Duodenal mucosa (tissue), 2 donors: Measurements from ENCODE around the gene PRKCA.

Source experiments
- H3K27ac ChIP-seq: one replicate; pipeline ENCODE4 v1.7.0; 2013; ENCODE audit warnings: low read depth, low read length
- H3K27me3 ChIP-seq, 2 donors: one replicate each; pipeline ENCODE4 v1.7.0; 2013; ENCODE audit warnings: low read length in 2 of 2, control low read depth in 1 of 2; ENCODE audit not compliant: insufficient read depth in 2 of 2, control insufficient read depth in 1 of 2
- H3K36me3 ChIP-seq, 2 donors: one replicate each; pipeline ENCODE4 v1.7.0; 2013; ENCODE audit warnings: low read length in 2 of 2, control low read depth in 1 of 2; ENCODE audit not compliant: insufficient read depth in 2 of 2, control insufficient read depth in 1 of 2
- H3K4me1 ChIP-seq, 2 donors: one replicate each; pipeline ENCODE4 v1.7.0; 2013; ENCODE audit warnings: low read length in 2 of 2, control low read depth in 1 of 2; ENCODE audit not compliant: insufficient read depth in 2 of 2, control insufficient read depth in 1 of 2
- H3K4me3 ChIP-seq, 2 donors: one replicate each; pipeline ENCODE4 v1.7.0; 2013; ENCODE audit warnings: low read length in 2 of 2, low read depth in 1 of 2
- H3K9ac ChIP-seq, 2 donors: one replicate each; pipeline ENCODE4 v1.7.0; 2013; ENCODE audit warnings: low read length in 2 of 2, low read depth in 1 of 2
- H3K9me3 ChIP-seq, 2 donors: one replicate each; pipeline ENCODE4 v1.7.0; 2013; ENCODE audit warnings: low read length in 2 of 2, control low read depth in 1 of 2; ENCODE audit not compliant: control insufficient read depth in 1 of 2

Gene PRKCA

DNA sequence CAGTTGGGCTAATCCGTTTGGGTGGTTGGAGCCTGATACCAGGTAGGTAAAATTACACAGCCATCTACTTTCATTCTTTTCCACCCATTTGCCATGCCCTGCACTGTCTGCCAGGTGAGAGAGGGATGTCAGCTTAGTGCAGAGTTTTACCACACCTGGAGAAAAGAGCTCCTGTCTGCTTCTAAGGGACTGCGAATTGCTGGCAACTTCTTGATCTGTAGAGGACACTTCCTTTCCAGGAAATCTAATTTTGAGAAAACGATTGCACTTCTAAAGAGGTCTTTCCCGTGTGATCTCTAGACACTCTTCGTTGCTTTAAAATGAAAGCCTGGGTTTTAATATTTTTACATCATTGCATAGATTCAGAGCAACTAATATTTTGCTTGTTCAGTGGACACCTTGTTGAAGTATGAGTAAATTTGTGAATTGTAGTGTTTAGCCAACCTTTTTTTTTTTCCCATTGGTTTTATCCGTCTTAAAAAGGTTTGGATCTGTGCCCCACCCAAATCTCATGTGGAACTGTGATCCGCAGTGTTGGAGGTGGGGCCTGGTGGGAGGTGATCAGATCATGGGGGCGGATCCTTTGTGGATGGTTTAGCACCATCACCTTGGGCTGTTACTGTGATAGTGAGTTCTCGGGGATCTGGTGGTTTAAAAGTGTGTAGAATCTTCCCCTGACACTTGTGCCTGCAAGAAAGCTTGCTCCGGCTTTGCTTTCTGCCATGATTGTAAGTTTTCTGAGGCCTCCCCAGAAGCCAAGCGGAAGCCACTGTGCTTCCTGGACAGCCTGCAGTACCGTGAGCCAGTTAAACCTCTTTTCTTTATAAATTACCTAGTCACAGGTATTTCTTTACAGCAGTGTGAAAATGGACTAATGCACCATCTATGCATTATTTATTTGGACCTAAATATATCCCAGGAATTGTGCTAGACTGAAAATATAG is 104.6 kb downstream of the PRKCA start:
- Histone ChIP-seq H3K4me1 (peaks cover 15 to 38% of the 10 kb centered on the region in 2 donors), H3K36me3 (no peaks in the 10 kb centered on the region), H3K9ac (peak overlapping the region in 1 of 2 donors; percentile 6), H3K27me3 (no peaks in the 10 kb centered on the region), H3K9me3 (no peaks in the 10 kb centered on the region), H3K27ac (no peak overlapping the region), H3K4me3 (peak overlapping the region in 1 of 2 donors; percentile 10)

DNA sequence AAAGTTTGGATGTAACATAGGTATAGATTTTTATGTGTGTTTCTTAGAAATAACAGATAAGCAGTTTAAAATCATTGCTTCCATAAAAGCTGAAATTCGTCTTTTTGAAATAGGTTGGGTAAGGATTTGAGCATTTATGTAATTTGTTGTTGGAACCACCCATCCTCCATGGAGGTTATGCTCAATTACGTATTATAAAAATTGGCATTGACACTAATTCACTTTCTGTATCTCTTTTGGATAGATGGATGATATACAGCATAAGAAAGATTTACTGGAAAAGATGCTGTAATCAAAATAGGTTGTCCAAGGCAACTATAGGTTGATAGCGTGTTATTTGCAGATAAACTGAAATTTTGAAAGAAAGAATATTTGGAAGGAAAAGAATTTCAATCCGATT is 105.5 kb downstream of the PRKCA start:
- Histone ChIP-seq H3K9me3 (no peaks in the 10 kb centered on the region), H3K27ac (no peak overlapping the region), H3K9ac (no peak overlapping the region)

DNA sequence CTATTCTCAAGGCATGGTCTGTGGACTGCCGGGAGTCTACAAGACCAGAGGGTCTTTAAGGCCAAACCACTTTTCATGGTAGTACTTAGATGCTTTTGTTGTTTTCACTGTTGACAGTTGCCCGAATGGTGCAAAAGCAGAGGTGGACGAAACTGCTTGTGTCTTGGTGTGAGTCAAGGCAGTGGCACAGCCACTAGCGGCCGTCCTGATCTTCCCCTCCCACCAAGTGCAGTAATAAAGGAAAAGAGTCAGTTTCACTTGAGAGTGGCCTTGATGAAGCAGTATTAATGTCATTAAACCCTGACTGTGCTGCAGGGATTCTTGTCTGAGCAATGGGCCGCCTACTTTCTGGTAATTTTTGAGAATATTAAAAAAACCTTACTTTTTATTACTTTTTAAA is 109.1 kb downstream of the PRKCA start:
- Histone ChIP-seq H3K27ac (no peak overlapping the region), H3K27me3 (no peaks in the 10 kb centered on the region), H3K36me3 (no peaks in the 10 kb centered on the region), H3K9me3 (no peaks in the 10 kb centered on the region), H3K4me1 (peaks cover 39 to 49% of the 10 kb centered on the region in 2 donors), H3K9ac (no peak overlapping the region), H3K4me3 (no peak overlapping the region)

More for the DNA sequence above, 105.5 kb downstream of the PRKCA start:
- peaks cover 24 to 42% of the 10 kb centered on the region in 2 donors for H3K4me1 ChIP-seq
- H3K27me3 ChIP-seq, result no peaks in the 10 kb centered on the region
- no peak overlapping the region for H3K4me3 ChIP-seq
- H3K36me3 ChIP-seq, result no peaks in the 10 kb centered on the region

DNA sequence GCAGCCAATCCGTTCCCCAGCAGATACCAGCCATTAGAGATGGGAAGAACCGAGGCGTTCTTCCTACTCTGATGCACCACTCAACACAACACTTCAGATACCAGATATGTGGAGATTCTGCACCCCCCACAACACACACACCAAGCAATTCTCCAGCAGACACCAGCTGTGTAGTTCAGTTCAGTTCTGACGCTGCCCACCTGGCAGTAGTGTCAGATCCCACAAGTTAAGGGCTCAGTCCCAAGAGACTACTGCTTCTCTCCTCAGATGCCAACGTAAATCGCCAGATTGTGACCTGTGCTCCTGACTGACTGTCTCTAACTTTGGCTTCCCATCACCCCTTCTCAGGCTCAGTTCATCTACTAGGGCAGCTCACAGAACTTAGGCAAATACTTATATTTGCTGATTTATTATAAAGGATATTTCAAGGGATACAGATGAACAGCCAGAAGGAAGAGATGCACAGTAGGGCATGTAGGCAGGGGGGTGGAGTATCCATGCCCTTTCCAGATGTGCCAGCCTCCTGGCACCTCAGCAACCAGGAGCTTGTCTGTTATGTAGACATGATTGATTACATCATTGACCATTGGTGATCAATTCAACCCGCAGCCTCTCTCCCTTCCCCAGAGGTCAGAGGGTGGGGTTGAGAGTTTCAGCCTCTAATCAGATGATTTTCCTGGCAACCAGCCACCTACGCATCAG is 110.6 kb downstream of the PRKCA start:
- Histone ChIP-seq H3K27ac (no peak overlapping the region), H3K27me3 (no peaks in the 10 kb centered on the region), H3K9me3 (no peaks in the 10 kb centered on the region), H3K4me1 (peaks cover 48 to 52% of the 10 kb centered on the region in 2 donors), H3K4me3 (peak overlapping the region in 1 of 2 donors; percentile 29), H3K36me3 (no peaks in the 10 kb centered on the region), H3K9ac (peak overlapping the region in 1 of 2 donors; percentile 15)

DNA sequence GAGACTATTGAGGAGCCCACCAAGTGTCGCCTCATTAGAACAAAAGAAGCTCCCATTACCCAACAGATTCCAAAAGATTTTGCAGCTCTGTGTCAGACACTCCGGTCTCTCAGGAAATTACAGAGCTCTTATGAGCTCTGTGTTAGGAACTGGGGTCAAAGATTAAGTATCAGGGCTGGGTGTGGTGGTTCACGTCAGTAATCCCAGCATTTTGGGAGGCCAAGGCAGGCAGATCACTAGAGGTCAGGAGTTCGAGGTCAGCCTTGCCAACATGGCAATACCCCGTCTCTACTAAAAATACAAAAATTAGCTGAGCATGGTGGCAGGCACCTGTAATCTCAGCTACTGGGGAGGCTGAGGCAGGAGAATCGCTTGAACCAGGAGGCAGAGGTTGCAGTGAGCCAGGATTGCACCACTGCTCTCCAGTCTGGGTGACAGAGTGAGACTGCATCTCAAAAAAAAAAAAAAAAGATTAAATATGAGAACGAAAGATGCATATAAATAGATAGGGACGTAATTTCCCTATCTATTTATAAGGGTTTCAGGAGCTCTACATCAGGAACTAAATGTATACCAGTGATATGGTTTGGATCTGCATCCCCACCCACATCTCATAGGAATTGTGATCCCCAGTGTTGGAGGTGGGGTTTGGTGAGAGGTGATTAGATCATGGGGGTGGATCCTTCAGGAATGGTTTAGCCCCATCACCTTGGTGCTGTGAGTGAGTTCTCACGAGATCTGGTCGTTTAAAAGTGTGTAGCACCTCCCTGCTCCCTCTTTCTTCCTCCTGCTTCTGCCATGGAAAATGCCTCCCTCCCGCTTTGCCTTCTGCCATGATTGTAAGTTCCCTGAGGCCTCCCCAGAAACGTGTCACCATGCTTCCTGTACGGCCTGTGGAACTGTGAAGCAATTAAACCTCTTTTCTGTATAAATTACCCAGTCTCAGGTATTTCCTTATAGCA is 111.4 kb downstream of the PRKCA start:
- H3K27me3 ChIP-seq, result no peaks in the 10 kb centered on the region
- no peak overlapping the region for H3K27ac ChIP-seq
- H3K9ac ChIP-seq, result no peak overlapping the region
- H3K9me3 ChIP-seq, result no peaks in the 10 kb centered on the region
- H3K4me1 ChIP-seq, result peaks cover 48 to 52% of the 10 kb centered on the region in 2 donors
- H3K4me3 ChIP-seq, result peak overlapping the region in 1 of 2 donors; percentile 29
- H3K36me3 ChIP-seq, result no peaks in the 10 kb centered on the region

DNA sequence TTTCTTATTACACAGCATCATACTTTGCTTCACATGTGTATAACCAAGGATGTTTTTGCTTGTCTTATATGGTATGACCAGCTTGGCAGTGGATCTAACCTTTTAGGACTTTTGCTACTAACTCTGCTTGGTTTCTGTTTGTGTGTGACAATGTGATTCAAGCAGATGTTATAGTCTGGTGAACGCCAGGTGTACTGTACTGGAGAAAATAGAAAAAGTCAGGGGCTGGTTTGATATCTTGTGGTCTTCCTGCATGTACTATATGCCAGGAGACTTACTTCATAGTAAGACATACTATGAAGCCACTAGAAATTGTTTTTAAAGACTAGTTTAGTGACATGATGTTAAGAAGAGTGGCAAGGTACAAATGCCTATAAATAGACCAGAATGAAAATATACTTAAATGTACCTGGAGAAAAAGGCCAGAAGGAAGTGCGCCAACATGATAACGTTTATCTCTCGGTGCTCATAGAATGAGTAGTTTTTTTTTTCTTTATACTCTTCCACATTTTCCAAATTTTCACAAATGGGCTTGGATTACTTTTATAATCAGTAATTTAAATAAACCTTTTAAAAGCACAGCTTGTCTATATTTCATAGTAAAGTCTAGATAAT is 112.3 kb downstream of the PRKCA start:
- H3K4me3 ChIP-seq, result no peak overlapping the region
- H3K27me3 ChIP-seq, result no peaks in the 10 kb centered on the region
- H3K27ac ChIP-seq, result peak overlapping the region; percentile 22
- no peaks in the 10 kb centered on the region for H3K36me3 ChIP-seq
- no peaks in the 10 kb centered on the region for H3K9me3 ChIP-seq
- H3K4me1 ChIP-seq, result peaks cover 48 to 52% of the 10 kb centered on the region in 2 donors
- no peak overlapping the region for H3K9ac ChIP-seq

DNA sequence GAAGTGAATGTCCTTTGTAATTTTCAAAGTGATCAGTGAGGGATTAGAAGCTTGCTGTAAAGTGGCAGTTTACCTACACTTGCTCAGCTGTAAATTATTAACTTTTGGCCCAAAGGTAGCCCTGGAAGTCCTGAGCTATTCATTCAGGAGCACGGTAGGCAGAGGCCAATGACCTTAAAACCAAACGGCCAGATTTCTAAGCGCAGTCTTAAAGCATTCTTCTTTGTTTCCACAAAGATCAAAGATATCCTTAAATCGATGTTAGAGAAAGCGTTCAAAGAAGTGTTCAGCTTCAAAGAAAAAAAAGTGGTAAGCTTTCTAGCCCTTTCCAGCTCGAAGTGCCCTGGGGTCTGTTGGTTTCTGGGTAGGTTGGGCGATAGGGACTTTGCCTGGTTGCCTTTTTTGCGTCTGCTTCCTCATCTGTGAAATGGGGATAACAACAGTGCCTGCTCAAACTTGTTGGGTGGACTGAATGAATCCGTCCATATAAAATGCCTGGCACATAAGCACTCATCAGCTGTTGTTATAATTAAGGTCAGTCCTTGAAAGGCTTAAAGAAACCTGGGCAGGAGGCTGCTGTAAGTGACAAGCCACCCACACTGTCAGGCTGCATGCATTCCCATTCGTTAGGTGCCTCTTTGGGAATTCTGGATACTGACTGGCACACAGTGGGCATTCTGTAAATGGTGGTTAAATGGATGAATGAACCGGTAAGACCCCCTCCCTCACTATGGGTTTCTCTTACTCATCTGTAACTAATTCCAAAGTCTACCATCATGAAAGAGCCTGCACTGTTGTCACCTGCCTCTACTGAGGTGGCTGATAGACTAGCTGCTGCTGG is 113.2 kb downstream of the PRKCA start:
- H3K9ac ChIP-seq, result no peak overlapping the region
- H3K27ac ChIP-seq, result no peak overlapping the region
- H3K4me1 ChIP-seq, result peaks cover 48 to 52% of the 10 kb centered on the region in 2 donors
- peak overlapping the region; percentile 1 to 30 for H3K4me3 ChIP-seq
- H3K36me3 ChIP-seq, result no peaks in the 10 kb centered on the region
- H3K27me3 ChIP-seq, result no peaks in the 10 kb centered on the region
- no peaks in the 10 kb centered on the region for H3K9me3 ChIP-seq

DNA sequence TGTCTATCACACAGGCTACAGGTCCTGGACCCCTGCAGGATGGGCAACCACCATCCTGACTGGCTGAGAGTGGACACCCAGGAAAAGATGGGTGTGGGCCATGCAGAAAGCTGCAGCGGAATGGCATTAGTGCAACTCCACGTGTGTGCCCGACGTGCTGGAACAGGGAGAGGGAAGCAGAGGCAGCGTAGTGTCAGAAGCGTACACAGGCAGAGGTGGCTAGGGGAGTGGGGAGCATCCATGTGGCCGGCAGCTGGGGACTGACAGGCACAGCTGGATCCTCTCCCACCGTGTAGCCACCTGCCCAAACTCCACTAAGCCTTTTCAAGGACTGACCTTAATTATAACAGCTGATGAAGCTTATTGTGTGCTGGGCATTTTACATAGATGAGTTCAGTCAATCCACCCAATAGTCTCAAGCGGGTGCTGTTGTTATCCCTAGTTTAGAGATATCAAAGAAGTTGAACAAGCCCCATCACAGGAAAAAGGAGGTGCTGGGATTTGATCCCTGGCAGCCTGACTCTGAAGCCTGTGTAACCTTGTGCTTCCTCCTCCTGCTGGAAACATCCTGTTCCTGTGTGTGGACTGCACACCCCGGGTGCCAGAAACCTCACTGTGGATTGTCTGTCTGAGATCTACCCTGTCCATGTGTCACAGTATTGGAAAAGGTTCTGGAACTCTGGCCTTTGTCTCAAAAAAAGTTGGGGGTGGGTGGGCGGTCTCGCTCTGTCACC is 114.0 kb downstream of the PRKCA start:
- H3K4me3 ChIP-seq, result no peak overlapping the region
- no peaks in the 10 kb centered on the region for H3K27me3 ChIP-seq
- H3K27ac ChIP-seq, result no peak overlapping the region
- H3K36me3 ChIP-seq, result no peaks in the 10 kb centered on the region
- H3K4me1 ChIP-seq, result peaks cover 48 to 50% of the 10 kb centered on the region in 2 donors
- no peak overlapping the region for H3K9ac ChIP-seq
- no peaks in the 10 kb centered on the region for H3K9me3 ChIP-seq
